GM18909 (cell line): ENCODE data around the gene AP3S2.
"Not testable (repeated sequence)": the region's sequence is repeated elsewhere in the genome, so short reads cannot be mapped to it uniquely, and the experiment has no call there.

Experiments used
- ATAC-seq: cut with Tn5 transposase; IDR thresholded peaks from one replicate; pipeline ENCODE4 v1.9.1; 2021; ENCODE audit warnings: mild to moderate bottlenecking; ENCODE audit not compliant: unreplicated experiment, poor library complexity

Gene AP3S2

GRCh38 chr15:89870688-89871288 lies 23.0 kb downstream of the AP3S2 start:
- no peak for ATAC-seq

GRCh38 chr15:89870006-89870405 lies 23.8 kb downstream of the AP3S2 start:
- ATAC-seq, result no peak

GRCh38 chr15:89869490-89869889 lies 24.3 kb downstream of the AP3S2 start:
- not testable (repeated sequence) for ATAC-seq

GRCh38 chr15:89864958-89865739 lies 28.6 kb downstream of the AP3S2 start:
- no peak for ATAC-seq

- no peak for ATAC-seq
Measured at GRCh38 chr15:89863918-89864317, 29.9 kb downstream of the AP3S2 start.

GRCh38 chr15:89860891-89861290 lies 32.9 kb downstream of the AP3S2 start:
- ATAC-seq, result no peak

GRCh38 chr15:89860431-89860830 lies 33.4 kb downstream of the AP3S2 start:
- ATAC-seq, result no peak

GRCh38 chr15:89858661-89859458 lies 34.9 kb downstream of the AP3S2 start:
- no peak for ATAC-seq

GRCh38 chr15:89857673-89858072 lies 36.1 kb downstream of the AP3S2 start:
- no peak for ATAC-seq

GRCh38 chr15:89855948-89856347 lies 37.8 kb downstream of the AP3S2 start:
- no peak for ATAC-seq

GRCh38 chr15:89854863-89855262 lies 38.9 kb downstream of the AP3S2 start:
- ATAC-seq, result not testable (repeated sequence)

- ATAC-seq, result no peak
Measured at GRCh38 chr15:89852342-89852995, 41.3 kb downstream of the AP3S2 start.

- peak; percentile 65 for ATAC-seq
Measured at GRCh38 chr15:89851673-89852341, 42.0 kb downstream of the AP3S2 start.

- ATAC-seq, result peak; percentile 5
Measured at GRCh38 chr15:89848970-89849292, 44.9 kb downstream of the AP3S2 start.

- no peak for ATAC-seq
Measured at GRCh38 chr15:89847101-89847500, 46.7 kb downstream of the AP3S2 start.

- no peak for ATAC-seq
Measured at GRCh38 chr15:89845305-89845893, 48.4 kb downstream of the AP3S2 start.

- ATAC-seq, result no peak
Measured at GRCh38 chr15:89841962-89842361, 51.8 kb downstream of the AP3S2 start.

GRCh38 chr15:89841306-89841705 lies 52.5 kb downstream of the AP3S2 start:
- ATAC-seq, result no peak

- no peak for ATAC-seq
Measured at GRCh38 chr15:89839167-89839810, 54.5 kb downstream of the AP3S2 start.

GRCh38 chr15:89837830-89838178 lies 56.0 kb downstream of the AP3S2 start:
- no peak for ATAC-seq
